ENCODE results near the gene FREM1. TPM values are rescaled to one million over a fixed set of nuclear protein-coding genes. Genes with fewer than 3 reads are reported as not detected.
A peak's percentile ranks its signal among the peaks of the same experiment; 100 is the strongest.

FREM1 gene, protein sequence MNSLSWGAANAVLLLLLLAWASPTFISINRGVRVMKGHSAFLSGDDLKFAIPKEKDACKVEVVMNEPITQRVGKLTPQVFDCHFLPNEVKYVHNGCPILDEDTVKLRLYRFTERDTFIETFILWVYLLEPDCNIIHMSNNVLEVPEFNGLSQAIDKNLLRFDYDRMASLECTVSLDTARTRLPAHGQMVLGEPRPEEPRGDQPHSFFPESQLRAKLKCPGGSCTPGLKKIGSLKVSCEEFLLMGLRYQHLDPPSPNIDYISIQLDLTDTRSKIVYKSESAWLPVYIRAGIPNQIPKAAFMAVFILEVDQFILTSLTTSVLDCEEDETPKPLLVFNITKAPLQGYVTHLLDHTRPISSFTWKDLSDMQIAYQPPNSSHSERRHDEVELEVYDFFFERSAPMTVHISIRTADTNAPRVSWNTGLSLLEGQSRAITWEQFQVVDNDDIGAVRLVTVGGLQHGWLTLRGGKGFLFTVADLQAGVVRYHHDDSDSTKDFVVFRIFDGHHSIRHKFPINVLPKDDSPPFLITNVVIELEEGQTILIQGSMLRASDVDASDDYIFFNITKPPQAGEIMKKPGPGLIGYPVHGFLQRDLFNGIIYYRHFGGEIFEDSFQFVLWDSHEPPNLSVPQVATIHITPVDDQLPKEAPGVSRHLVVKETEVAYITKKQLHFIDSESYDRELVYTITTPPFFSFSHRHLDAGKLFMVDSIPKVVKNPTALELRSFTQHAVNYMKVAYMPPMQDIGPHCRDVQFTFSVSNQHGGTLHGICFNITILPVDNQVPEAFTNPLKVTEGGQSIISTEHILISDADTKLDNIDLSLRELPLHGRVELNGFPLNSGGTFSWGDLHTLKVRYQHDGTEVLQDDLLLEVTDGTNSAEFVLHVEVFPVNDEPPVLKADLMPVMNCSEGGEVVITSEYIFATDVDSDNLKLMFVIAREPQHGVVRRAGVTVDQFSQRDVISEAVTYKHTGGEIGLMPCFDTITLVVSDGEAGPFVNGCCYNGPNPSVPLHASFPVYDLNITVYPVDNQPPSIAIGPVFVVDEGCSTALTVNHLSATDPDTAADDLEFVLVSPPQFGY (N-terminal part only)
- total RNA-seq (2014; rRNA removed; shearing (Covaris generic); ENCODE audit: low replicate concordance) = 0.37 and 0.43 TPM in 2 replicates

GRCh38 chr9:14909961-14910805 is at the start of gene FREM1:
FREM1 (minus strand) TSS chr9:14910428; CDS start chr9:14868977, 41,451 bp downstream.
- no peaks in the 10 kb centered on the region for H3K9me3 ChIP-seq
- H3K4me3 ChIP-seq = no peak within 1 kb of the TSS
- H3K27me3 ChIP-seq = peaks cover 3% of the 10 kb centered on the region; the same call in 1 of the 2 replicates
- no peak for DNase-seq
- H3K36me3 ChIP-seq = no peaks in the 10 kb centered on the region

- peaks cover 4% of the 10 kb centered on the region for H3K36me3 ChIP-seq
- no peaks in the 10 kb centered on the region for H3K27me3 ChIP-seq
- DNase-seq = no peak
- H3K4me3 ChIP-seq = no peak overlapping the region
- peaks cover 9% of the 10 kb centered on the region for H3K9me3 ChIP-seq
These were observed 48.8 kb upstream of the FREM1 start for GRCh38 chr9:14958989-14959388.

GRCh38 chr9:14957109-14957508 is 46.9 kb upstream of the FREM1 start:
- Histone ChIP-seq H3K36me3 (peaks cover 4% of the 10 kb centered on the region), H3K27me3 (no peaks in the 10 kb centered on the region), H3K4me3 (no peak overlapping the region), H3K9me3 (peaks cover 9% of the 10 kb centered on the region)
- DNase-seq = no peak

DNA sequence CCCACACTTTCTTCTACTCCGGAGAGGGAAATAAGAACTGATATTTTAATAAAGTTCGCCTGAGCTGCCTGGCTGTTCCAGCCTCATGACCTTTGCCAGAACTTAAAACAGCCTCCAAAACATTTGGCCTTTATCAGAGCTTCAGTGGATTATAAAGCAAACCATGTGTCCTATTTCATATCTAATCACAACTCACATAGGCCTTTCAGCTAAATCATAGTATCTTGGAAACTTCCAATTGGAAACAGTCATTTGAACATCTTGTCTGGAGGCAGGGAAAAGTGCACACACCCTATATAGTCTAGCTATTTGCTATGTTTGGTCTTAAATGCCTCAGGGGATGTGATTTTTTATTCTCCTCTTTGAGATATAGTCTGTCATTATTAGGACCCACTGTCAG is 46.0 kb upstream of the FREM1 start:
- Histone ChIP-seq H3K36me3 (peaks cover 4% of the 10 kb centered on the region), H3K27me3 (no peaks in the 10 kb centered on the region), H3K4me3 (no peak overlapping the region), H3K9me3 (peaks cover 9% of the 10 kb centered on the region)
- DNase-seq = no peak

DNA sequence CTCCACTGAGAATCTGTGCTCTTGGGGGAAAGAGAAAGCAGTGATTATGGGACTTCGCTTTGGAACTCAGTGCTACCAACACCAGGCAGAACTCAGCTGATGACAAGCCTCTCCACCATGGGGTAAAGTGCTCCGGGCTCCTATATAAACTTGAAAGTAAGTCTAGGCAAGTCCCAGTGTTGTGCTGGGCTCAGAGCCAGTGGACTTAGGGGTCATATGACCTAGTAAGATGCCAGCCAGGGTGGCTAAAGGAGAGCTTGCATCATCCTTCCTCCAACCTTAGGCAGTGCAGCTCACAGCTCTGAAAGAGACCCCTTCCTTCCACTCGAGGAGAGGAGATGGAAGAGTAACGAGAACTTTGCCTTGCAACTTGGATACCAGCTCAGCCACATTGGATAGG is 35.1 kb upstream of the FREM1 start:
- Histone ChIP-seq H3K27me3 (no peaks in the 10 kb centered on the region), H3K9me3 (peaks cover 4% of the 10 kb centered on the region; the same call in 1 of the 2 replicates), H3K36me3 (no peaks in the 10 kb centered on the region; the same call in 1 of the 2 replicates), H3K4me3 (no peak overlapping the region)
- peak; percentile 74 for DNase-seq

DNA sequence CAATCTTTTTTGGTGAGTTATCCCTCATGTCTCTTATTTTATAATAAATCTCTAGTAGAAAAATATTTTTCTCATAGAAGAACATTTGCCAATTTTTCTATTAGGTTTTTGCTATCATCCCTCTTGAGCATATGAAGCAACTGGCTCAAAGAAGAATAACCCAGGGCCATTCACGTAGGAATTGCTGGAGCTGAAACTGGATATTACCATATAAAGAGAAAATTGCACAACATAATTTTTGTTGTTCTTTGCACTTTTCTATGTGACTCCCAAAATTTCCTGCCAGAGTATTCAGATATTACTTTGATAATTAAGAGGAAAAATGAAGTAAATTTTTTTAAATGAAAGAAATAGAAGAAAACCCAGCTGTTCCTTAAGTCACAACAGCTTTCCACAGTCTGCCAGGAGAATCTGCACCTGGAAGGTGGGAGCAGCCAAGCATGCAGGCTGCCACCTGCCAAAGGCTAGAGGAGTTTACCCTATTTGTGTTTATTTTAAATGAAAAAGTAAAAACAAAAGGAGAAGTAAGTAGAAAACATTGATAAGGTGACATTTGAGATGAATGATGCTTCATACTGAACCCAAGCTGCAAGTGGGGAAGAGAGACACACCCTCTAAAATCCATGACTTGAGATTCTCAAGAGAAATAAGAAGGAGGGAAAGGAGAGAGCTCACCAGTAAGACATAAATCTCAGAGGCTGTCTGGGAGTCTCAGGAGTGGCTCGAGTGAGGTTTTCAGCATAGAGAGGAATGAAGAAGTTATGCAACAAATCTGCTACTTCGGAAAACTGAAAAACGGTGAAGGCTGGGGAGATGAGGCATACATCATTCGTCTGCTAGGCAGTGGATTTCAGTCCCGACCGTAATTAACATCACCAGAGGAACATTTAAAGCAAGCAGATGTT is 31.5 kb upstream of the FREM1 start:
- no peaks in the 10 kb centered on the region; the same call in 1 of the 2 replicates for H3K36me3 ChIP-seq
- H3K9me3 ChIP-seq = peaks cover 4% of the 10 kb centered on the region; the same call in 1 of the 2 replicates
- no peaks in the 10 kb centered on the region for H3K27me3 ChIP-seq
- no peak overlapping the region for H3K4me3 ChIP-seq
- DNase-seq = no peak

DNA sequence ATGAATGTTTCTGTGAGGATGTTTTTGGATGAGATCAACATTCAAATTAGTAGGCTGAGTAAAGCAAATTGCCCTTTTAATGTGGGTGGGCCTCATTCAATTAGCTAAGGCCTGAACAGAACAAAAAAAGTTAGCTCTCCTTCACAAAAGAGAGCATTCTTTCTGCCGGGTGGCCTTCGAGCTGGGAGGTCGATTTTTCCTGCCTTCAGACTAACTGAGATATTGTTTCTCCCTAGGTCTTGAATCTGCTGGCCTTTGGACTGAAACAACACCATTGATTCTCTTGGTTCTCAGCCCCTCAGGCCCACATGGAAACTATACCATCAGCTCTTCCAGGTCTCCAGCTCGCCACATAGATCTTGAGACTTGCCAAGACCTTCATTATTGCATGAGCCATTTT is 29.1 kb upstream of the FREM1 start:
- Histone ChIP-seq H3K9me3 (no peaks in the 10 kb centered on the region), H3K36me3 (no peaks in the 10 kb centered on the region; the same call in 1 of the 2 replicates), H3K4me3 (no peak overlapping the region), H3K27me3 (no peaks in the 10 kb centered on the region)
- no peak for DNase-seq

GRCh38 chr9:14937216-14937615 is 27.0 kb upstream of the FREM1 start:
- Histone ChIP-seq H3K4me3 (no peak overlapping the region), H3K36me3 (no peaks in the 10 kb centered on the region), H3K9me3 (no peaks in the 10 kb centered on the region), H3K27me3 (no peaks in the 10 kb centered on the region)
- no peak for DNase-seq

DNA sequence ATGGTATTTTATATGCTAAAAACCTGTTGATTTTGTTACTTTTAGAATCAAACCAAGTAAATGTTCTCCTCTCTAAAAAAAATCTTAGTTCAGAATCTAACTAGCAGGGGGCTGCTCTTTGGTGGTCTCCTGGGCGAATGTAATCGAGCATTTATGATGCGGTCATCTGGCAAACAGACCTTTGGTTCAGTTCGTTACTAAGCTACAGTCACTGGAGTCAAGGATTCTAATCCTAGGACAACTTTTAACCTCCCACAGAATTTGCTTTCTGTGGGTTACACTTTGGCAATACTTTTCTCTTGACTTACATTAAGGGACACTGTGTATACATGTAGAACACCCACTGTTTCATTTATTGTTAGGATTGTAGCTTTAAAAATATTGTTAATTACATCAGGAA is 26.3 kb upstream of the FREM1 start:
- no peak overlapping the region for H3K4me3 ChIP-seq
- DNase-seq = no peak
- no peaks in the 10 kb centered on the region for H3K9me3 ChIP-seq
- H3K36me3 ChIP-seq = no peaks in the 10 kb centered on the region
- no peaks in the 10 kb centered on the region for H3K27me3 ChIP-seq

DNA sequence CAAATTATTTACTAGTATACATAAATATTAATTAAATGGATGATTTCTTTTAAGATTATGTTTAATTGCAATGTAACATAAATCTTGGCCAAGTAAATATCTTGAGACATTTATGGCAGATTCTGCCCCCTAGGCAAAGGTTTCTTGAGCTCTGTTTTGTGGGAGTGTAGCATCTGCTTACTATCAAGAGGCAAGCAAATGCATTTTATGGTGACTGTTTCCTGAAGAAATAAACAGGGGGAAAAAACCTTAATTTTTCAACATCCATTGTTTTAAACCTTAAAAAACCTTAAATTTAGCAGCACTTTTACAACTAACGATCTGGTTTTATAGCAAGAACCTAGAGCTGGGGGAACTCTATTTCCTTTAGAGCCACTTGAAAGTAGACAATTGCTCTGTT is 25.7 kb upstream of the FREM1 start:
- no peaks in the 10 kb centered on the region for H3K36me3 ChIP-seq
- no peaks in the 10 kb centered on the region for H3K9me3 ChIP-seq
- DNase-seq = no peak
- H3K4me3 ChIP-seq = no peak overlapping the region
- no peaks in the 10 kb centered on the region for H3K27me3 ChIP-seq

DNA sequence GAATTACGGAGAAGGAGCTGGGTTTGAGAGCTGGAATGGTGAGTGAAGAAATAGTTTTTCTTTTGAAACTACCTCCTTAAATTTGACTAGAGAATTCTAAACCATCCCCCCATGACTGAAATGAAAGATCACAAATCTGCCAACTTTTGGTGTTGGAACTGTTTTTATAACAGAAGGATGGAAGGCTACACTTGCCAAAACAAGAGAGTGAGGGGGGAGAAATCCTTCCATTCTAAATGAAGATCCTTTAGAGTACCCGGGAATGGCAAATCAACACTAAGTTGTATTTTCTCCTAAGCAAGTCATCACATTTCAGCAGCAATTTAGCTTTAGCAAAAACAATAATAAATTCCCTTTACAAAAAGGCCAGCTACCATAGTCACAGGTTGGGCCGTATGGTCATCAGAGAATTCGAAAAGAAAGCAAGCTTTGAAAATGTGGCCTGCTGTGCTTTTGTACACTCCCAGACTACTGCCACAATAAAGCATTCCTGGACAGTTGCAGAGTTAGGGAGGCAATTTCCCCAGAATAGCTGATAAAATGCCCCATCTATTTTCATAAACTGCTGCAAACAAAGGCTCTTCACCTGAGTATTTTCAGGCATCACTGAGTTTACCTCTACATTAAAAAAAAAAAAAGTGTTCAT is 25.0 kb upstream of the FREM1 start:
- Histone ChIP-seq H3K27me3 (no peaks in the 10 kb centered on the region), H3K4me3 (no peak overlapping the region), H3K9me3 (no peaks in the 10 kb centered on the region), H3K36me3 (no peaks in the 10 kb centered on the region)
- DNase-seq = no peak

DNA sequence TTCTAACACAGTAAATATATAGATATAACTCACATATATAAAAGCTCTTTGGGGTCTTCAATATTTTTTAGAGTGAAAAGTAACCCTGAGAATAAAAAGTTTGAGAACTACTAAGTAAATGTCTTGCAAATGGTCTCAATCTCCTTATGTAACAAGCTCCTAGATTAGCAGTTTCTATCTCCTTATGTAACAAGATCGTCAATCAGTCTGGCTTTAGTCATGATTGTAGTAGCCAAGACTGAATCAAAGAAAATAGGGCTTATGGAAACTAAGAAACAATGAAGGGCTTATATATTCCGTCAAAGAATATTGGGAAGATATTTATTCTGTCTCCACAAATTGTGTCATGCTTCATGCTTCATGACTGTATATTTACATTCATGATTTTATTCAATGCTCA is 22.4 kb upstream of the FREM1 start:
- DNase-seq = no peak
- no peak overlapping the region for H3K4me3 ChIP-seq
- H3K27me3 ChIP-seq = no peaks in the 10 kb centered on the region
- no peaks in the 10 kb centered on the region for H3K36me3 ChIP-seq
- no peaks in the 10 kb centered on the region for H3K9me3 ChIP-seq

DNA sequence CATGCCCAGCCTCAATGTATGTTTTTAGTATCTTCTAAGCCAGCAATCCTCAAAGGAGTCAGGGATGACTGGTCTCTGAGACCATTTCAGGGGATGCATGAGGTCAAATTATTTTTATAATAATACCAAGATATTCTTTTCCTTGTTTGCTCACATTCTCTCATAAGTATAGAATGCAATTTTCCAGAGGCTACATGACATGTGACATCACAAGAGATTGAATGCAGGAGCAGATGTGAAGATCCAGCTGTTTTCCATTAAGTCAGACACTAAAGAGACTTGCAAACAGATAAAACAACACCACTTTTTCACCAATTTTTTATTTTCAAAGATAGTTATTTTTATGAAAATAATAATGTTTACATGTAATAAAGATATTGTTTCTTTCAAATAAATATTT is 22.0 kb upstream of the FREM1 start:
- H3K9me3 ChIP-seq = no peaks in the 10 kb centered on the region
- no peaks in the 10 kb centered on the region for H3K36me3 ChIP-seq
- H3K27me3 ChIP-seq = no peaks in the 10 kb centered on the region
- no peak overlapping the region for H3K4me3 ChIP-seq
- DNase-seq = no peak

- H3K27me3 ChIP-seq = no peaks in the 10 kb centered on the region
- no peaks in the 10 kb centered on the region for H3K36me3 ChIP-seq
- no peak overlapping the region for H3K4me3 ChIP-seq
- no peaks in the 10 kb centered on the region for H3K9me3 ChIP-seq
- no peak for DNase-seq
These were observed 16.9 kb upstream of the FREM1 start for GRCh38 chr9:14926941-14927624.
